Kidney glomerular epithelial cell (primary cell): ENCODE data around the gene DEPDC1.
"Not testable (repeated sequence)": the region's sequence is repeated elsewhere in the genome, so short reads cannot be mapped to it uniquely, and the experiment has no call there.

Experiments
- DNase-seq: peaks from one replicate; lab custom pipeline; 2025; lab: John Stamatoyannopoulos, UW

The DEPDC1 gene

DNA sequence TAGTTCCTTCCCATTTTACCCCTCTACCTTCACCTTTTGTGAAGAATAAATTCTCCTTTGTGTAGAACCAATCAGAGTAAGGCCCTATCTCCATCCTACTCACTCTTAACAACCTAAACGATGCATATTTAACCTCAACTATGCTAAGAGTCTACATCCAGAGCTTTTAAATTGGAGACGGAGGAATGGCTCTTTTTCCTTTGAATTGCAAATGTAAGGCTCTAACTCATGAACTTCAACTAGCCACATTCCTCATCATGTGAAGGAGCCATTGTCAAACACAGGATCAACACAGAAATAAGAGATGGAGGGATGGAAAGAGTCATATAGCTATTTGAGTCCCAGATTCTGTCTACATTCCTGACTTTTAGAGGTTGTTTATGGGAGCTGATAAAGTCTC lies 18.2 kb downstream of the DEPDC1 start:
- no peak for DNase-seq

DNA sequence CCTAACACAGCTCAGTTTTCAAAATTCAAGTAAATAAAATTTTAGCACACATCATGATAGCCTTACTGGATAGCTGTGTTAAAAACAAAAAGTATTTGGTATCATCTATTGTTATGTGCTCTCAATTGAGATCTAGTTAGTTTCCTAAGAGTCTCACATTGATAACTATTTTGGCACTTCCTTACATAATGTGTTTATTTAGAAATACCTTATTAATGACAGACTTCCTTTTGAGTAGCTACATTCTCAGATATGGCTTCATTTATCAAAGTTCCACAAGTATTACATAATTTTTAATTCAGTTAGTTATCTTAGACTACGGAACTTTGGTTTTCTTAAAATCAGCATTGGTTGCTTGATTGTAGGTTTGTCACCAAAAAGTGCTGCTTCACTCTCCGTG lies 20.3 kb downstream of the DEPDC1 start:
- not testable (repeated sequence) for DNase-seq

DNA sequence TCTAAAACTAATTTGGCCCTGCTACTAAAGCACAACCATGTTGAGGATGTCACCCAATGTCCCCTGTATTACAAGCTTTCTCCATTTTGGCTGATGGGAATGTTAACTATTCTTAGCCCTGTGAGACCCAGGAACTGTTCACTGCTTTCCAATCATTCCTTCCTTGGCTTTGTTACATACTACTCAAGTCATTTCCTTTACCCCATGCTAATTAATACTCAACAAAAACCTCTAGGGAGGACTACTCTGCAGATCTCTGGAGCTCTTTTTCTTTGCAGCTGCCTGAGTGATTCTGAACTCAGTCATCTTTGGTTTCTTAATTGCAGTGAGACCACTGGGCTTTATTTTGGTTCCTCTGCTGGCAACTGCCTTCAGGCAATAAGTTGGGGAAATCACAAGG lies 23.8 kb downstream of the DEPDC1 start:
- no peak for DNase-seq

DNA sequence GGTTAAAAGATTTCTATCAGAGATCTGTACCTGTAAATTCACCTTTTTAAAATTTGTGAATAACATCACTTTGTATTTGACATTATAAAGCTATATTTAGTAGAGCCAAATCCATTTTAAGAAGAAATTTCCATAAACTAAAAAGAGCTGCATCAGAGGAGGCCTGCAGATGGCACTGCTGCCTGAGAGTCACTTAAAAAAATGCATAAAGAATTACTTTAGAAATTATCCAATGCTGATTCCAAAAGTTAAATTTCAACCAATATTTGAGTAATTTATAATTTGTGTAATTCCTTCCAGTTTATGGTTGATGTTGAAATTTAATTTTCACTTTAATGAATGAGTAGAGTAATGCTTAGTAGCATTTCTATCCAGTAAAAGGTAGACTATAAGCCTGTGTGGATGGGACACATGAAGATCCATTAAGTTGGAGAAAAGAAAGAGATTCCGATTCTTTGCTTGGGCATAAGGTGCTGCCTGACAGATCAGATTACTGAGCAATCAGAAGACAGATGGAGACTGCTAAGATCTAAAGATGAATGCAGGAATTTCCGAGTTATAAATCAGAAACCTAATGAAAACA lies 26.4 kb downstream of the DEPDC1 start:
- DNase-seq: peak; percentile 43

DNA sequence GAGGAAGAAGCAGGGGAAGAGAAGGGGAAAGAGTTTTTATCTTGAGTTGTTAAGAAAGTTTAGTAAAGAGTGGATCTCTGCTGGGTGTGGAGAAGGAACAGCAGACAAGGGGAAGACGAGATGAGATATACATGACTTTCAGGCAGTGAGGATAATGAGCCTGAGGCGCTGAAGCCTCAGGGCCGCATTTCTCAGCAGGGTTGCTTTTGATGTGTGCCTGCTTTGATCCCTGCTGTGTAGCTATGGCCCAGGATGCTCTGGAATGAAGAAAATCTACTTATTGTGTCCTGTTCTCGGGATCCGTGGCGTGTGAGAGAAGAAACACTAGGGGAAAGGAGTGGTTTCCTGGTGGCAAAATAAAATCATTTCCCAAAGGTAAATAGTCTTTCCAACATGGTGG lies 32.0 kb downstream of the DEPDC1 start:
- no peak for DNase-seq

DNA sequence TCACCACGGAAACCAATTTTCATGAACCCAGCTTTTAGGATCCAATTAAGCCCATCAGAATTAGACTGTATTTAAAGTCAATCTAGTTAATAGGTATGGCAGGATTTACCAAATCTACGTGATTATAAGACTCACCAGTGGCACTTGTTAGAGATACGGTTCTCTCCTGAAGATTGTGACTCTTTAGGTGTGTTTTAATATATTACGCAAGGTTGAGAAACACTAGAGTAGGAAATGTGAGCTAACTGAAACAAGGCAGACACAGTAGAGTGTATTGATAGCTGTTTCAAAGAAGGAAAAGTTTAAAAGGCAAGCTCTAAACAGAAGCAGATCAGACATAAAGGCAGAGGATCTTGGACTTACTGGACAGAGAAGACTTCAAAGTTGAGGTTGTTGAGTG lies 35.9 kb downstream of the DEPDC1 start:
- no peak for DNase-seq

DNA sequence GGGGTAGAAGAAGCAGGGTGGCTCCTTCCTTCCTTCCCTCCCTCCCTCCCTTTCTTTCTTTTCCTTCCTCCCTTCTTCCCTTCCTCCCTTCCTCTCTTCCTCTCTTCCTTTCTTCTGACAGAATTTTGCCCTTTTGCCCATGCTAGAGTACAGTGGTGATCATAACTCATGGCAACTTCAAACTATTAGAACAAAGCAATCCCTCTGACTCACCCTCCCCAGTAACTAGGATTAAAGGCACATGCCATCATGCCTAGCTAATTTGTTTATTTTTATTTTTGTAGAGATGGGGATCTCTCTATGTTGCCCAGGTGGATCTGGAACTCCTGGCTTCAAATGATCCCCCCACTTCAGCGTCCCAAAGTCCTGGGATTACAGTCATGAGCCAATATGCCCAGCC lies 37.1 kb downstream of the DEPDC1 start:
- DNase-seq: peak; percentile 48

DNA sequence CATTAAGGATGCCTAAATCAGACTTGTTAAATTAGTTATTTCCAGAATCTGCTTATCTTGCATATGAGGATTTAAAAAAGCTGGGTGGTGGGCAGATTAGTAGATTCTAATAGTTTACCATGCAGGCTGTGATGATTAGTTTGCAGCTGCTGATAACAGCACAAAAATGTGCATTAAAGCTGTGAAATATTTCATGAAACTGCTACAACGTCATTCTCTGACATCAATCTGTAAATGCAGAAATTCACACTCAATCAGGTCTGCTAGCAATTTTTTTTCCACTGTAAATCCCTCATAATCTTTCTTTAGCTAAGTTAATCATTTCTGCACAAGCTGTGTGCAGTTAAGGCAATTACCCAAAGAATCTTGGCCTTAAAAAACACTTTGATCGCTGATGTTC lies 37.8 kb downstream of the DEPDC1 start:
- no peak for DNase-seq

DNA sequence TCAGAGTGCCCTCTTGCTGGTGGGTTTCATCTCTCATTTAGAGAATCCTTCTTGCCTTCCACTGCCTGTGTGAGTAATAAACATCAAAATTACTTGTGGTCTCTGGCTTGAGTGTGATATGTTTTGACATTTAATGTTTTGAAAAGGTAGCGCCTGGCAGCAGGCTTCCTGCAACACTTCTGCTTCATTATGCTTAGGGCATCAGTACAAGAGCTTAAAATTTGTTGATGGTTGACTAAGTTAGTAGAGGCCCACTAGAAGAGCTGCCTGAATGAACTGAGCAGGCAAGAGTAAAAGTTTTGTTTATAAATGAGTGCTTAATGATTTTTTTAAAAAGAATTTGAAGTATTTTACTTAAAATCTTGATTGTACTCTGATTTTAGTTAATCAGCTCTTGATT lies 40.7 kb downstream of the DEPDC1 start:
- no peak for DNase-seq

DNA sequence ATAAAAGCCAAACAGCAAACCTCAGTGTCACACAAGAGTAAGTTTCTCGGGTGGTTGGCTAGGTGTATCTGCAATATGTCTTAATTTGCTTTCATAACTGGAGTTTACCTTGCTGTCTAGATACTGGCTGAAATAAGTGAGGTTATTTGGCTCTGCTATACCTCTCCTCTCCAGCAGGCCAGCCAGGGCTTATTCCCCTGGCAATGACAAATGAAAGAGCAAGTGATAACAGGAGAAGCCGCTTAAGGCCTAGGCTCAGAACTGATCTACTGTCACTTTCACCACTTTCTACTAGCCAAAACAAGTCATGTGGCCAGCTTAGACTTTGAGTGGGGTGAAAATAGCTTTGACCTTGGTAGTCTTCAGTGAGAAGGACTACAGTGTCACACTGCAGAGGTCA lies 42.3 kb downstream of the DEPDC1 start:
- DNase-seq: no peak

DNA sequence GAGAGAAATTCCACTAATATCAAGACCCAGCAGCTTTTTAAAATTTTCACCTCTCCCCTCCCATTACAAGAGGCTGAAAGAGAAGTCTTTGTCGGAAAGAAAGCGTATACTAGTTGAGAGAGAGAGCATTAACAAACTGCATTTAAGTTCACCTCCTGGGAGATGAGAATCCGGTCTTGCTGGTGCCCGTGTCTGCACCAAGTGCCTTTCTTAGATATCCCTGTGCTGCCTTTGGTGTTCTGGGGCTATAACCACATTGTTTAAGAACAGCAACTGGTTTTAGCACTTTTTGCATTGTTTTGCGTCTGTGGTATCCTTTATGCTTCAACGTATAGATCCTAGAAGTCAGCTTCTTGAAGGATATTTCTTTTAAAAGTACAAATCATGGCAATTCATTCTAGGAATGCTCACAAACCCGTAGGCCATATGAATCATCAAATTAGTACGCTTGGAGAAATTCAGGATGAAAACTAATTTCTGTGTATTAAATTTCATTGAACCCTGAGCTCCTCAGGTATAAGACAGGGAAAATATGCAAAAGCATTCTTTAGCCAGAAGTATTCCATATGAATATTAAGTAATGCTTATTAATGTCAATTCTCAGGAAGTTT lies 43.7 kb downstream of the DEPDC1 start:
- no peak for DNase-seq

DNA sequence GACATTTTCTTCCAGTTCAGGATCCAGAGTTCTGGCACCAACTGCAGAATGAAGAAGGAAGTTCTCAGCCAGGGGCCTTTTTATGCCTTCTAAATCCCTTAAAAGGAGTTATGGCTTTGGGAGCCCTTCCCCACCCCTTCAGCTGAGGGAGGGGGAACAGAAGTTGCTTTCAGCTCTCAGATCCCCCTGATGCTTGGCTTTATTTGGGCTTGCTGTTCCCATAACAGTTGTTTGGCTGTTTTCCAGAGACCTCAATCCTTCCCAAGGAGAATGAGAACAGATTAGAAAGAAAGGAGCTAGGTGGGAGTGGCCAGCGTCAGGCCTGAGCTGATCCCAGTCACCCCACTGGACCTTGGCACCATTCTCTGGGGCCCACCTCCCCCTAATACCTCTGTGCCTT lies 47.0 kb downstream of the DEPDC1 start, which contains the start of gene RPE65:
Gene RPE65, minus strand, starts transcription at position 54 of the 400 bp plus-strand sequence. Its CDS starts 49 bp downstream, at position 5.
- no peak for DNase-seq

DNA sequence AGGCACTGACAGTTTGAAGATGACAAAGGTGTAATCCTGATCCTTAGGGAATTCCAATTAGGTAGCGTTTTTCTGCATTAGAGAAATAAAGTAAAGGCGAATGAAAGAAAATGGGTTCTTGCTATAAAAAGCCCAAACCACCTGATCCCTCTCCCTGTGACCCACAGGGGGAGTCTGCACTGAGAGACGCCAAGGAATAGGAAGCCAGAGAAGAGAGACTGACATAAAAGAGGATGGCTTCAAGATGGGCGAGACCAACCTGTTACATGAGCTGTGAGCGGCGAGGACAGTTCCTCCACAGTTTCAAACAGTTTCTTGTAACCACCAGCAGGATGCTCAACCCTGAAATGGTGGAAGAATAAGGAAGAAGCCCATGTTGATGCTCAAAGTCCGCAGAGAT lies 48.5 kb downstream of the DEPDC1 start:
- DNase-seq: no peak

DNA sequence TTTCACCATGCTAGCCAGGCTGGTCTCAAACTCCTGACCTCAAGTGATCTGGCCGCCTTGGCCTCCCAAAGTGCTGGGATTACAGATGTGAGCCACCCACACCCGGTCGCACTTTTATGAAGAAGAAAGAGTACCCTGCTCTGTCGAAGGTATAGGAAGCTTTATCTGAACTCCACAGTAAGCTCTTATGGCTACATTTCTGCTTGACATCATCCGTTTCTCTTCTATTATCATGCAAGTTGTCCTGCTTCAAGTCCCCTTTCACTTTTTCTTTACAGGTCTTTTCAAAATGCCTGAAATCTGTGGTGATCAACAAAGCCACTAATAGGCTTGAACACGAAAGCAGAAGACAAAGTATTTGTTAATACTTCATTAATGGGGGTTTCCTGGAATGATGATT lies 51.2 kb downstream of the DEPDC1 start:
- no peak for DNase-seq

DNA sequence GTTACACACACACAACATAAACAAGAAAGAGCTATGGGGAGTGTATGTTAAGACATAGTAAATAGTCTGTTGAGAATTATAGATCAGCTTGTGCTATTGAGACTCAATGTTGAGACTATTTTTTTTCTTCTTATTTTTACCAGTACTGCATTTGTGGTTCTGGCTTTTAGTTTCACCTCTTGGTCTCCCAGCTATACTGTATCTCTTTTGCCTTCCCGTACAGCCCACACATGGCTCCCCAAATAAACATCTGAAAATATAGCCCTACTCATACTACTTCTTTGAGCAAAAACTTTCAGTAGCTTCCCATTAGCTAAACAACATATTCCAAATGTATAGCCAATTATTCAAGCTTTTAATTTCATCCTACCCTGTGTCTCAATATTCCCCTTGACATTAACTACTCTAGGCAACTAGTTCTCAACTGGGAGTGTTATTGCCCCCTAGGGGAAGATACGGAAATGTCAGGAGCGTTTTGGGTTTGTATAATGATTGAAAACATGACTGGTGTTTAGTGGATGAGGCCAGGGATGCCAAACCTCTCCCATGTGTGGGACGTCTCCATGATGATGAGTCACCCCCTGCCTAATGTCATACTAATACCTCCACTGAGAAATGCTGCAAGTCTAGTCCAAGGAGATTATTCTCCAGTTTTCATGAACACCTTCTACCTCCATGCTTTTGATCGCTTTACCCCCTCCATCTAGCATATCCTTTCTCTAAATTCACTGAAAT lies 53.9 kb downstream of the DEPDC1 start:
- peak; percentile 69 for DNase-seq

DNA sequence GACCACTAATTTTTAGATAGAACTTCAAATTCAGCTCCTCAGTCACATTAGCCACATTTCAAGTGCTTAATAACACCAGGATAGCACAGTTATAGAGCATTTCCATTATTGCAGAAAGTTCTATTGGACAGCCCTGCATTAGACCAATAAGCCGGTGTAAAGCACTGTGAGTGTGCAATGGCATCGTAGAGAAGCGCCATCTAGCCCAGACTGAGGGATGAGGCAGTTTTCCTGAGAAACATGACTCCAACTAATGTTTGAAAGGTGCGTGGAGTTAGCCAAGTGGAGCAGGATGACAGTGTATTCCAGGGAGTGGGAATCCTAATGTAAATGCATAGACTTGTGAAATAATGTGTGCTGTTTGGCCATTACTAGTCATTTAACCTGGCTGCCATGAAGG lies 54.9 kb downstream of the DEPDC1 start:
- no peak for DNase-seq

DNA sequence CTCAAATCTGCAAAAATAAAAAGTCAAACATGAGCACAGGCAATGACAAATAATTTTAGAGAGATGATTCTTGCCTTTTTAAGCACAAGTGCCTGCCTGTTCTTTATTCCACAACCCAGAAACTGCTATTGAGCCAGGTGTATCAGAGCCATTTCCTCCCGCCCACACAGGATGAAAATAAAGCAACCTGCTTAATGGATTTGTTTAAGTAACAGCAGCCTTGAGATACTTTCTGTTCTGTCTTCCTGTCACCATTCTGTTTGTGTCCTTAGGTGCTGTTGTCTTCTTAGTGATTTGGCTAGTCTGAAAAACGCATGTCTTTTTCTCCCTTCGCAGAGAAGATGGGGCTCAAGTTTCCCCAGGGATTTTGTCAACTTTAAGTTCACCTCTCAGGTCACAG lies 58.6 kb downstream of the DEPDC1 start:
- no peak for DNase-seq

DNA sequence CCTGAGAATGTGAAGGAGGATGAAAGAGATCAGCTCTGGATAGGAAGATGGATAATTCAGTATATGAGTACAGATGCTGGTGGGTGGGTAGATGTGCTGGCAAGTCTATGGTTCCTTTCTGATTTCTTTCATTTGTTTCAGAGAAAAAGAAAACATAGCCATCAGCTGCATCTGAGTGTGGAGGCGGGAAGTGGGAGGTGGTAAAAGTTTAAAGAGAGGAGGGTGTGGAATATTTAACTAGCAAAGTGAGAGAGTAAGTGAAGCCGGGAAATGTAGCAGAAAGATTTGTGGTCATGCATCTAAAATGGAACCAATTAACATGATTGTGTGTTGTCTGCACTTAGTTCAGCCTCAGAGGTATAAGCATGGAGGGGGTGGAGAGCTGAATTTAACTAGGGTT lies 63.5 kb downstream of the DEPDC1 start:
- DNase-seq: no peak

DNA sequence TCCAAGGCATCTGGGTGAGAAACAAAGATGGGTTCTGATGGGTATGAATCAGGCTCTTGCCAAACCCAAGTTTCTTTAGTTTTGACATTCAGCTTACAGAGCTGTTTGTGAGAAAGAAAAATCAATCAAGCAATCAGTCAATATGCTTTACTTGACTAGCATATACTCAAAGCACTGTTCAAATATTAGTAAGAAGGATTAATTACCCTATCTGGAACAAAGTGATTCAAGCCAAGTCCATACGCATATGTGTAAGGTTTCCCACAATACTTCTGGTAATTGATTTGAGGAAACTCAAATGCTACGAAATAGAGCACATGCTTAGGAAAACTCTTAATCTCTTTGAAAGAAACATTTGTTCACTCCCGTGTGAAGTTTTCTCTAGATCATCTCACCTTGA lies 65.8 kb downstream of the DEPDC1 start:
- no peak for DNase-seq

DNA sequence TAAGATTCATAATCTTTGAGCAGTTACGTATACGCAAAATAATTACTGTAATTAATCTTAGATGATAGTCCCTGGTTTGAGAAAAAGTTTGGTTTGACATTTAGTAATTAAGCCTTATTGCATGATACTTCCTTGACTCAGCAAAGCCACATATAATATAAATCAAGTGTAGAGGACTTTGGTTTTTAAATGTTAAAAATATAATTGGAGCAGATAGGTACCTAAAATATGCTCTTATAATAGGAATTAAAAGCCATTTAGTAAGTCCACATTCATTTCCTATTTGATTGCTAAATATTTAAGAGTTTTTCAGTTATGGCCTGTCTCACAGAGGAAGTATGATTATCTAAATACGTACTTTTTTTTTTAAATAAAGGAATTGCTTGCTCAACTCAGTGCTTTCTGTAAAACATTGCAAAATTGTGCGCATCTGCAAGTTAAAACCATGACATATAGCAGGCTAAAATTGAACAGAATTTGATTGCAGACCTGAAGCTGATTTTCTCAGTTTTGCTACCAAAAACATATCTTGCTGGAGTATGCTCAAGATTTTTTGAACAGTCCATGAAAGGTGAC lies 67.6 kb downstream of the DEPDC1 start:
- no peak for DNase-seq

DNA sequence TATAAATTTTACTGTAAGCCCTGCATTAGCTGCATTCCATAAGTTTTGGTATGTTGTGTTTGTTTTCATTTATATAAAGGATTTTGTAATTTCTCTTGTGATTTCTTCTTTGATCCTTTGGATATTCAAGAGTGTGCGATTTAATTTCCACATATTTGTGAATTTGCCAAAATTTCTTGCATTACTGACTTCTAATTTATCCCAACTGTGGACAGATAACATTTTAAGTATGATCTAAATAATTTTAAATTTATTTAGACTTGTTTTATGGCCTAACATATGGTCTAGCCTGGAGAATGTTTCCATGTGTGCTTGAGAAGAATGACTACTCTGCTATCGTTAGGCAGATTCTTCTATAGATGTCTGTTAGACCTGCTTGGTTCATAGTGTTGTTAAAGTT lies 70.3 kb downstream of the DEPDC1 start:
- DNase-seq: no peak
